ENCODE results near the gene GLCCI1.

Gene GLCCI1

GRCh38 chr7:7943951-7944350 is 24.6 kb upstream of the GLCCI1 start:
- TF ChIP-seq, protein P1, sequence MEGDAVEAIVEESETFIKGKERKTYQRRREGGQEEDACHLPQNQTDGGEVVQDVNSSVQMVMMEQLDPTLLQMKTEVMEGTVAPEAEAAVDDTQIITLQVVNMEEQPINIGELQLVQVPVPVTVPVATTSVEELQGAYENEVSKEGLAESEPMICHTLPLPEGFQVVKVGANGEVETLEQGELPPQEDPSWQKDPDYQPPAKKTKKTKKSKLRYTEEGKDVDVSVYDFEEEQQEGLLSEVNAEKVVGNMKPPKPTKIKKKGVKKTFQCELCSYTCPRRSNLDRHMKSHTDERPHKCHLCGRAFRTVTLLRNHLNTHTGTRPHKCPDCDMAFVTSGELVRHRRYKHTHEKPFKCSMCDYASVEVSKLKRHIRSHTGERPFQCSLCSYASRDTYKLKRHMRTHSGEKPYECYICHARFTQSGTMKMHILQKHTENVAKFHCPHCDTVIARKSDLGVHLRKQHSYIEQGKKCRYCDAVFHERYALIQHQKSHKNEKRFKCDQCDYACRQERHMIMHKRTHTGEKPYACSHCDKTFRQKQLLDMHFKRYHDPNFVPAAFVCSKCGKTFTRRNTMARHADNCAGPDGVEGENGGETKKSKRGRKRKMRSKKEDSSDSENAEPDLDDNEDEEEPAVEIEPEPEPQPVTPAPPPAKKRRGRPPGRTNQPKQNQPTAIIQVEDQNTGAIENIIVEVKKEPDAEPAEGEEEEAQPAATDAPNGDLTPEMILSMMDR (IDR thresholded peaks at IDR 0.05; ENCODE audit: control insufficient read depth, extremely low read depth, insufficient read depth) = no peak
- H3K4me3 ChIP-seq (ENCODE audit: low read depth, low read length) = no peak overlapping the region
- DNase-seq (ENCODE audit: low read depth) = no peak

- no peak for DNase-seq (ENCODE audit: low read depth)
- H3K4me3 ChIP-seq (ENCODE audit: low read depth, low read length) = no peak overlapping the region
- TF ChIP-seq, protein P1 (IDR thresholded peaks at IDR 0.05; ENCODE audit: control insufficient read depth, extremely low read depth, insufficient read depth) = no peak
These were observed 23.8 kb upstream of the GLCCI1 start for GRCh38 chr7:7944619-7945282.

- no peak overlapping the region for H3K4me3 ChIP-seq (ENCODE audit: low read depth, low read length)
- TF ChIP-seq, protein P1 (IDR thresholded peaks at IDR 0.05; ENCODE audit: control insufficient read depth, extremely low read depth, insufficient read depth) = no peak
- no peak for DNase-seq (ENCODE audit: low read depth)
These were observed 22.1 kb upstream of the GLCCI1 start for GRCh38 chr7:7946486-7946885.

GRCh38 chr7:7948232-7948631 is 20.4 kb upstream of the GLCCI1 start:
- DNase-seq (ENCODE audit: low read depth) = no peak
- TF ChIP-seq, protein P1 (IDR thresholded peaks at IDR 0.05; ENCODE audit: control insufficient read depth, extremely low read depth, insufficient read depth) = no peak
- no peak overlapping the region for H3K4me3 ChIP-seq (ENCODE audit: low read depth, low read length)

GRCh38 chr7:7953806-7954205 is 14.8 kb upstream of the GLCCI1 start:
- no peak for DNase-seq (ENCODE audit: low read depth)
- TF ChIP-seq, protein P1 (IDR thresholded peaks at IDR 0.05; ENCODE audit: control insufficient read depth, extremely low read depth, insufficient read depth) = no peak

GRCh38 chr7:7956531-7957128 is 12.0 kb upstream of the GLCCI1 start:
- TF ChIP-seq, protein P1 (IDR thresholded peaks at IDR 0.05; ENCODE audit: control insufficient read depth, extremely low read depth, insufficient read depth) = no peak
- DNase-seq (ENCODE audit: low read depth) = no peak
- H3K4me3 ChIP-seq (ENCODE audit: low read depth, low read length) = no peak overlapping the region

More at GRCh38 chr7:7953806-7954205, 14.8 kb upstream of the GLCCI1 start:
- no peak overlapping the region for H3K4me3 ChIP-seq (ENCODE audit: low read depth, low read length)

- H3K4me3 ChIP-seq (ENCODE audit: low read depth, low read length) = no peak overlapping the region
- DNase-seq (ENCODE audit: low read depth) = no peak
- TF ChIP-seq, protein P1 (IDR thresholded peaks at IDR 0.05; ENCODE audit: control insufficient read depth, extremely low read depth, insufficient read depth) = no peak
These were observed 11.1 kb upstream of the GLCCI1 start for GRCh38 chr7:7957513-7957912.
